ENCODE data around the gene GLP1R.

Gene GLP1R

GRCh38 chr6:39065561-39065960, 17.0 kb downstream of the GLP1R start:
- H3K4me1 Mint-ChIP-seq (ENCODE audit: low read depth) = no peaks in the 10 kb centered on the region
- H3K27ac Mint-ChIP-seq = no peak overlapping the region
- H3K27me3 Mint-ChIP-seq = peaks cover 5% of the 10 kb centered on the region
- H3K36me3 Mint-ChIP-seq (ENCODE audit: low read depth) = no peaks in the 10 kb centered on the region
- H3K9me3 Mint-ChIP-seq = no peaks in the 10 kb centered on the region
- H3K4me3 Mint-ChIP-seq = no peak overlapping the region

GRCh38 chr6:39068391-39068790, 19.8 kb downstream of the GLP1R start:
- no peak overlapping the region for H3K4me3 Mint-ChIP-seq
- no peaks in the 10 kb centered on the region for H3K27me3 Mint-ChIP-seq
- H3K9me3 Mint-ChIP-seq = no peaks in the 10 kb centered on the region
- no peaks in the 10 kb centered on the region for H3K36me3 Mint-ChIP-seq (ENCODE audit: low read depth)
- no peaks in the 10 kb centered on the region for H3K4me1 Mint-ChIP-seq (ENCODE audit: low read depth)
- H3K27ac Mint-ChIP-seq = no peak overlapping the region

- Mint-ChIP-seq H3K9me3 (no peaks in the 10 kb centered on the region), H3K27me3 (no peaks in the 10 kb centered on the region), H3K4me3 (no peak overlapping the region), H3K4me1 (ENCODE audit: low read depth) (no peaks in the 10 kb centered on the region), H3K36me3 (ENCODE audit: low read depth) (no peaks in the 10 kb centered on the region), H3K27ac (no peak overlapping the region)
These were observed 24.2 kb downstream of the GLP1R start for GRCh38 chr6:39072830-39073229.

GRCh38 chr6:39073471-39074355, 25.1 kb downstream of the GLP1R start:
- no peaks in the 10 kb centered on the region for H3K9me3 Mint-ChIP-seq
- no peaks in the 10 kb centered on the region for H3K4me1 Mint-ChIP-seq (ENCODE audit: low read depth)
- H3K27me3 Mint-ChIP-seq = no peaks in the 10 kb centered on the region
- H3K36me3 Mint-ChIP-seq (ENCODE audit: low read depth) = no peaks in the 10 kb centered on the region
- H3K27ac Mint-ChIP-seq = peak overlapping the region; percentile 7
- H3K4me3 Mint-ChIP-seq = no peak overlapping the region

- no peak overlapping the region for H3K4me3 Mint-ChIP-seq
- no peak overlapping the region for H3K27ac Mint-ChIP-seq
- no peaks in the 10 kb centered on the region for H3K9me3 Mint-ChIP-seq
These were observed 25.9 kb downstream of the GLP1R start for GRCh38 chr6:39074486-39074885.

GRCh38 chr6:39075010-39075686, 26.6 kb downstream of the GLP1R start:
- Mint-ChIP-seq H3K4me3 (no peak overlapping the region), H3K27me3 (no peaks in the 10 kb centered on the region), H3K9me3 (no peaks in the 10 kb centered on the region), H3K27ac (no peak overlapping the region), H3K36me3 (ENCODE audit: low read depth) (no peaks in the 10 kb centered on the region), H3K4me1 (ENCODE audit: low read depth) (no peaks in the 10 kb centered on the region)

More at GRCh38 chr6:39074486-39074885, 25.9 kb downstream of the GLP1R start:
- Mint-ChIP-seq H3K27me3 (no peaks in the 10 kb centered on the region), H3K4me1 (ENCODE audit: low read depth) (no peaks in the 10 kb centered on the region), H3K36me3 (ENCODE audit: low read depth) (no peaks in the 10 kb centered on the region)

- H3K4me1 Mint-ChIP-seq (ENCODE audit: low read depth) = no peaks in the 10 kb centered on the region
- H3K36me3 Mint-ChIP-seq (ENCODE audit: low read depth) = no peaks in the 10 kb centered on the region
- no peaks in the 10 kb centered on the region for H3K27me3 Mint-ChIP-seq
- no peak overlapping the region for H3K4me3 Mint-ChIP-seq
- no peaks in the 10 kb centered on the region for H3K9me3 Mint-ChIP-seq
- no peak overlapping the region for H3K27ac Mint-ChIP-seq
These were observed 27.4 kb downstream of the GLP1R start for GRCh38 chr6:39075807-39076622.

GRCh38 chr6:39076623-39077535, 28.3 kb downstream of the GLP1R start:
- H3K27ac Mint-ChIP-seq = no peak overlapping the region
- no peaks in the 10 kb centered on the region for H3K36me3 Mint-ChIP-seq (ENCODE audit: low read depth)
- no peaks in the 10 kb centered on the region for H3K4me1 Mint-ChIP-seq (ENCODE audit: low read depth)
- no peaks in the 10 kb centered on the region for H3K27me3 Mint-ChIP-seq
- no peaks in the 10 kb centered on the region for H3K9me3 Mint-ChIP-seq
- H3K4me3 Mint-ChIP-seq = no peak overlapping the region

GRCh38 chr6:39077882-39078594, 29.5 kb downstream of the GLP1R start:
- H3K27me3 Mint-ChIP-seq = no peaks in the 10 kb centered on the region
- H3K27ac Mint-ChIP-seq = no peak overlapping the region
- H3K36me3 Mint-ChIP-seq (ENCODE audit: low read depth) = no peaks in the 10 kb centered on the region
- no peak overlapping the region for H3K4me3 Mint-ChIP-seq
- H3K9me3 Mint-ChIP-seq = no peaks in the 10 kb centered on the region
- no peaks in the 10 kb centered on the region for H3K4me1 Mint-ChIP-seq (ENCODE audit: low read depth)

GRCh38 chr6:39078695-39079094, 30.1 kb downstream of the GLP1R start:
- Mint-ChIP-seq H3K4me1 (ENCODE audit: low read depth) (no peaks in the 10 kb centered on the region), H3K9me3 (no peaks in the 10 kb centered on the region), H3K4me3 (no peak overlapping the region), H3K36me3 (ENCODE audit: low read depth) (no peaks in the 10 kb centered on the region), H3K27ac (no peak overlapping the region), H3K27me3 (no peaks in the 10 kb centered on the region)

- no peak overlapping the region for H3K4me3 Mint-ChIP-seq
- H3K27ac Mint-ChIP-seq = no peak overlapping the region
- H3K9me3 Mint-ChIP-seq = no peaks in the 10 kb centered on the region
- H3K36me3 Mint-ChIP-seq (ENCODE audit: low read depth) = no peaks in the 10 kb centered on the region
- no peaks in the 10 kb centered on the region for H3K4me1 Mint-ChIP-seq (ENCODE audit: low read depth)
- H3K27me3 Mint-ChIP-seq = peaks cover under 1% of the 10 kb centered on the region
These were observed 30.9 kb downstream of the GLP1R start for GRCh38 chr6:39079197-39080125.

- no peaks in the 10 kb centered on the region for H3K9me3 Mint-ChIP-seq
- no peaks in the 10 kb centered on the region for H3K36me3 Mint-ChIP-seq (ENCODE audit: low read depth)
- H3K4me1 Mint-ChIP-seq (ENCODE audit: low read depth) = no peaks in the 10 kb centered on the region
- H3K27ac Mint-ChIP-seq = no peak overlapping the region
- no peak overlapping the region for H3K4me3 Mint-ChIP-seq
- H3K27me3 Mint-ChIP-seq = peaks cover 3% of the 10 kb centered on the region
These were observed 31.8 kb downstream of the GLP1R start for GRCh38 chr6:39080246-39080875.
